ENCODE data around the gene DDX54.
"Not testable (repeated sequence)": the region's sequence is repeated elsewhere in the genome, so short reads cannot be mapped to it uniquely, and the experiment has no call there.

The DDX54 gene

DNA sequence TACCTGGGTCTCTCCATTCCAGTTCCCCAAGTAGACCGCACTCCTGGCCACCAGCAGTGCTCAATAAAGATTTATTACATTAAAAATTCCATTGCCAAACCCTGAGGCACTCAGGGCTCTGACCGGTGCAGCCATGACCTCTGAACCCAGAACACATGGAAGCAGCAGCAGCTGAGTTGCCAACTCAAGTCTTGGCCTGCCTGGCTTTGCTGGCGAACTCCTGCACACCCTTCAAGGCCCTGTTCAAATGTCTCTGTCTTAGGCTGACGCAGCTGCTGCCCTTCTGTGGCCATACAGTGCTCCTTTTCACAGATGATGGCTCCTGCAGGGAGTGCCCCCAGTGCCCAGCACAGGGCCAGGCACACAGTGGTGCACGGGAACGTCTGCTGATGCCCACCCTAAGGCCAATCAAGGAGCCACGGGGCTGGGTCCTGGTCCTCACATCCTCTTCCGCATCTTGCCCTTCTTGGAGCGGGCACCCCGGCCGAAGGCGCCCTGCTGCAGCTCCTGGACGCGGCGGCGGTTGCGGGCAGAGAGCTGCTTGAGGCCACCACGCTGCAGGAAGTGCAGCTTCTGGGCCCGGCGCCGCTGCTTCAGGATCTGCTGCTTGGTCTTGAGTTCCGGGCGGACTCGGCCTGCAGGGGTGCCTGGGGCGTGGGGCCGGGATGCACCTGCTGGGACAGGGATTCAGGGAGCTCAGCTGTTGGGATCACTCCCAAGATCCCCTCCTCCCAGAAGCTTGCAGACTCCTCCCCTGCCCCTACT is 26.7 kb downstream of the DDX54 start:
- DNase-seq = no peak

DNA sequence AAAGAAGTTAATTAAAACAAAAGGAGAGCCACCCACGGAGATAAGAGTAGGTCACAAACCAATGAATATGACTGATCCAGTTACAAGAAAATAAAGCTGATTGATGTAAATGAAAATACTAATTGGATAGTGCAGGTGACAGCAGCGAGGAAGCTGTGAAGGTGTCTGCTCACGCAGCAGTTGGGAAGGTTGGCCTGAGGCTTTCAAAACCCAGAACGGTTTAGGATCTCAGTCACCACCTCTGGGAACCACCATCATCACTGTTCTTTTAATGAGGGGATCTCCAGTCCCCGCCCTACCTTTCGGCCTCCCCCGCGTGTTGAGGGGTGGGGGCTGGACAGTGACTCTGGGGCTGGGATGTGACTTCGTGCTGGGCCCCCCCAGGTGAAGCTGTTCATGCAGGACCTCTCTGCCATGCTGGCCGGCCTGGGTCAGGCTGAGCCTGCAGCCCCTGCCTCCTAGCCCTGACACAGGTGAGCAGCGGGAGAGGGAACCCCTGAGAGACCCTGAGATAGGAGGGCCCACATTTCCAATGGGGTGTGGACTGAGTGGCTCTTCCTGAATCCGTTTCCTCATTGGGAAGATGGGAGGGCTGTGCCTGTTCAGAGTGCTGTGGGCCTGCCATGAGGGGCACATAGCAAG is 27.9 kb downstream of the DDX54 start:
- peak; percentile 56 for DNase-seq

DNA sequence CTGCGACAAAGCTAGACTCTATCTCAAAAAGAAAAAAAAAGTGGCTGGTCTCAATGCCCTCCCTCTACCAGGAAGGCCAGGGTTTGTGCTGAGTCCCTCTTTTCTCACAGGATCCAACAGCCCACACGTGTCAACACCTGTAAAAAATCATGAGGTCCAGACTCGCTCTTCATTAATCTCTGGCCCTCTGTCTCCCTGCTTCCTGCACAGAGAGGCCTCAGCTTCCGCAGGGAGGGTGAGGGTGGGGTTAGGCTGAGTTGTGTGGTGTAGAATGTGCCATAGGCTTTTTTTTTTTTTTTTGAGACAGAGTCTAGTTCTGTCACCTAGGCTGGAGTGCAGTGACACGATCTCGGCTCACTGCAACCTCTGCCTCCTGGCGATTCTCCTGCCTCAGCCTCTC is 29.6 kb downstream of the DDX54 start:
- no peak for DNase-seq

DNA sequence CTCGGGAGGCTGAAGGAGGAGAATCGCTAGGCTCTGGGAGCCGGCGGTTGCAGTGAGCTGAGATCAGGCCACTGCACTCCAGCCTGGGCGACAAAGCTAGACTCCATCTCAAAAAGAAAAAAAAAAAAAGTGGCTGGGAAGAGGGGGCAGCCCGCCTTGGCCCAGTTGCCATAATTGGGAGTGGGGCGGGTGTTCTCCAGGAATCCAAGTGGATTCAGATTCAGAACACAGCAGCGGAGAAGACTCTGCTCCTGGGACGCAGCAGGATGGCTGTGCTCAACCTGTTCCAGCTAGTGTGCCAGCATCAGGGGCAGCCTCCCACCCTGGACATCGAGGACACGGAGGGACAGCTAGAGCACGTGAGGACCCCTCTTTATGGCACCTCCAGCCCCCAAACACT is 30.2 kb downstream of the DDX54 start:
- no peak for DNase-seq

DNA sequence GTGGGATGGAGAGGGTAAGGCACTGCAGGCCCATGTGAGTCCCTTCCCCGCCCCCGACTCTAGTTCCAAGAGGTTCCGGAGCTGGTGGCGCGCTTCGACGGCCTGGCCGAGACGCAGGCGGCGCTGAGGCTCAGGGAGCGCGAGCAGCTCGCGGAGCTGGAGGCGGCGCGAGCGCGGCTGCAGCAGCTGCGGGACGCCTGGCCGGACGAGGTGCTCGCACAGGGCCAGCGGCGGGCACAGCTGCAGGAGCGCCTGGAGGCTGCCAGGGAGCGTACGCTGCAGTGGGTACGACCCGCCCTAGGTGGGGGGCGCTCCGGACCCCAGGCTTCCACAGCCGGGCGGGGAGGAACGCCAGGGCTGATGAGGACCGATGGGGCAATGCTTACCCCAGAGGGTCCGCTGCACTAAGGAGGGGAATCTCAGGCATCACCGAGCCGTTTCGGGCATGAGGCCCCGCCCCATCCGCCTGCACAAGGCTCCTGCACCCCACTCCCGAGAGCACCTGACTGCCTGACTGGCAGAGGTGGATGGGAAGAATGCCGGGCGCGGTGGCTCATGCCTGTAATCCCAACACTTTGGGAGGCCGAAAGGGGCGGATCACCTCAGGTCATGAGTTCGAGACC is 30.8 kb downstream of the DDX54 start:
- DNase-seq = peak; percentile 32

DNA sequence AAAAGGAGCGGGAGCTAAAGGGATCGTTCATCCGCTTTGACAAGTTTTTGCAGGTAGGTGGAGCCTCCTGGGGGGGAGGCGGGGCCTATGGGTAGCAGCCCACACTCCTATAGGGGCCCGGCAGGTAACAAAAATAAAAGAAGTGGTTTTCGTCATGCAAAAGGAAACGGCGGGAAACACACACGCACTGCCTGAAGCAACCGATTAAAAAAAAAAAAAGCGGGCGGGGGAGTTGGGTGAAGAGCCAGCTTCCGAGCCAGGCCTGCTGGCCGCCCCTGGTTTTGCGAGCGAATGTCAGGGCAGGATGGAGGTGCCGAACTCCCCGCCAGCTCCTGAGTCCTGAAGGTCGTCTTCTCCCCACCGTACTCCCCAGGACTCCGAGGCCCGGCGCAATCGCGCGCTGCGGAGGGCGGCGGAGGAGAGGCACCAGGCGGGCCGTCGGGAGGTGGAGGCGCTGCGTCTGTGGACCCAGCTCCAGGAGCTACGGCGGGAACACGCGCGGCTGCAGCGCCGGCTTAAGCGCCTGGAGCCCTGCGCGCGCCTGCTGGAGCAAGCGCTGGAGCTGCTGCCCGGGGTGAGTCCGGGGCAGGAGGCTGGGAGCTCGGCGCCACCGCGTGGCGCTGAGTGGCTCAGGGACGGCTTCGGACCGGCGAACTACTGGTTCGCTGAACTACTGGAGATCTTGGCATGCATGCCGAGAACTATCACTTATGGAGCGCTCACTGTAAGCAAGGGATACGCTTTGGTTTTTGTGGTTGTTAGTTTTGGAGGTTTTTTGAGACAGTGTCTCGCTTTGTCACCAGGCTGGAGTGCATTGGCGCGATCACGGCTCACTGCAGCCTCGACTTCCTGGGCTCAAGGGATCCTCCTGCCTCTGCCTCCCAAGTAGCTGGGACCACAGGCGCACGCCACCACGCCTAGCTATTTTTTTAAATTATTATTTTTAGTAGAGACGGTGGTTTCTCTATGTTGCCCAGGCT is 32.2 kb downstream of the DDX54 start:
- peak; percentile 85 for DNase-seq

DNA sequence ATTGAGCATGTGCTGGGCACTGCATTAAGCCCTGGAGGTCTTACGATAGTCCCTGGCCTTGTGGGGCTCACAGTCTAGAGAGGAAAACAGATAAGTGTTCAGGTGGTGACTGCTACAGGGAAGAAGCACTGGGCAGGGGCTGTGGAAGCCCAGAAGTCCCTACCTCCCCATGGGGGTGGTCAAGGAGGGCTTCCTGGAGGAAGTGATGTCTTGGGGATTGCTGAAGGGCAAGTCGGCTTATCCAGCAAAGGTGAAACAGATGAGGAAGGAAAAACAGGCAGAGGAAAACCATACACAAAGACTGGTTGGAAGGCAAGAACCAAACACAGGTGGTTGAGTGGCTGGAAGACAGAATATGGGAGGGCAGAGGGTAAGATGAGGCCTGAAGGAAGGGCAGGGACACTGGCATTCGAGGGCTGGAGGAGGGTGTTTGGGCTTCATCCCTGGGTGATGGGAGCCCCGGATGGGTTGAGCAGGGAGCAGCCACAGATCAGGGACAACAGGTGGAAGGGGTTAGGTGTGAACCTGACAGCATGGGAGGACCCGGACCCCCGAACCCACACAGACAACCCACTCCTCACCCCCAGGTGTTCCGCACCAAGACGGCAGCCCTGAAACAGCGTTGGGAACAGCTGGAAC is 33.0 kb downstream of the DDX54 start:
- no peak for DNase-seq

DNA sequence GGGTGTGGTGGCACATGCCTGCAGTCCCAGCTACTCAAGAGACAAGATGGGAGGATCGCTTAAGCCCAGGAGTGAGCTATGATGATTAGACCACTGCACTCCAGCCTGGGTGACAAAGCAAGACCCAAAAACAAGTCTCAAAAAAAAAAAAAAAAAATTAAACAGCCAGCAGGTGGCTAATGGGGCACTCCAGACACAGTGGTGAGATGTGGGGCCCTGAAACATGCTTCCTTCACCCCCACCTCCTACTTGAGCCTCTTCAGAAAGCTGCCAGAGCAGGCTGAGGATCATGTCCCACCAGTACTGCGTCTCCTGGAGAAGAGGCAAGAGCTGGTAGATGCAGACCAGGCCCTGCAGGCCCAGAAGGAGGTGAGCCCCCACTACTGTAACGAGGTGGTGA is 33.6 kb downstream of the DDX54 start:
- DNase-seq = no peak

DNA sequence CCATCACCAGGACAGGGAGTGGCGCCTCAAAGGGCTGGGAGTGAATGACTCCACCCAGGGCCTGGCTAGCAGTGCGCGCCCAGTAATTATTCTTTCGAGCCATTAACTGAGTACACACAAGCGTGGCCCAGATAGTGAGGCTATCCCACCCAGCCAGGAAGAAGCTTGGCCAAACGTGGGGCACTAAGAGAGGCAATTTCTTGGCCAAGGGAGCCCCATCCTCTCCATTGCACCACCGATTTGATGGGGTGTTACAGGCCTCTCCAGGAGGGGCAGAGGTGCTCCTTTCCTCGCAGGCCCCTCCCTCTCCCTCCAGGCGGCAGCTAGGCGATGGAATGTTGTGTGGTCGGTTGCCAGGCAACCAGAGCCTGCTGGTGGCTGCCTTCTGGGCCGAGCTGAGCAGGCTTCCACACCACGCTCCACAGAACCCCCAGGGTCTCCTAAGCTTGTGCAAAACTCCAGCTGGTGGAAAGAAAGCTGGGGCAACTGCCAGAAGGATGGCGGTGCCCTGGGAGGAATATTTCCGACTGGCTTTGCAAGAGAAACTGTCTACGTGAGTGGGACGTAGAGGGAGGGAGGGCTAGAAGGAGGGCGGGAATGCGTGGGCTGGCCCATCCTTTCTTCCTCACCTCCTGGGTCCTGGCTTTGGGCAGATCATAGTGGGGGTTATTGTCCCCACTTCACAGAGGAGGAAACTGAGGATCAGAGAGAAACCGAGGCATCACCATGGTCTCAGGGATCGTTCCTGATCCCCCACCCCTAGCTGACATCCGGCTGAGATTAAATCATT is 35.7 kb downstream of the DDX54 start, which contains the start of gene CFAP73:
Gene CFAP73, plus strand, starts transcription at position 364 of the 790 bp plus-strand sequence. Its CDS starts 134 bp downstream, at position 498.
- DNase-seq = peak; percentile 93

DNA sequence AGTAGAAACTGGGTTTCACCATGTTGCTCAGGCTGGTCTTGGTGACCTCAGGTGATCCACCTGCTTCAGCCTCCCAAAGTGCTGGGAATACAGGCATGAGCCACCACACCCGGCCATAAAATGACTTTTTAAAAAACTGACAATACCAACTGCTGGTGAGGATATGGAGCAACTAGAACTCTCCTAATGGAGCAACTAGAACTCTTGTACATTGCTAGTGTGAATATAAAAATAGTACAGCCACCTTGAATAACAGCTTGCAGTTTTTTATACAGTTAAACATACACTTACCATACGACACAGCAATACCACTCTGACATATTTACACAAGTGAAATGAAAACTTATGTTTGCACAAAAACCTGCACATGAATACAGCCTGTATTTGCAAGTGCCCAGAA is 38.3 kb downstream of the DDX54 start:
- no peak for DNase-seq

DNA sequence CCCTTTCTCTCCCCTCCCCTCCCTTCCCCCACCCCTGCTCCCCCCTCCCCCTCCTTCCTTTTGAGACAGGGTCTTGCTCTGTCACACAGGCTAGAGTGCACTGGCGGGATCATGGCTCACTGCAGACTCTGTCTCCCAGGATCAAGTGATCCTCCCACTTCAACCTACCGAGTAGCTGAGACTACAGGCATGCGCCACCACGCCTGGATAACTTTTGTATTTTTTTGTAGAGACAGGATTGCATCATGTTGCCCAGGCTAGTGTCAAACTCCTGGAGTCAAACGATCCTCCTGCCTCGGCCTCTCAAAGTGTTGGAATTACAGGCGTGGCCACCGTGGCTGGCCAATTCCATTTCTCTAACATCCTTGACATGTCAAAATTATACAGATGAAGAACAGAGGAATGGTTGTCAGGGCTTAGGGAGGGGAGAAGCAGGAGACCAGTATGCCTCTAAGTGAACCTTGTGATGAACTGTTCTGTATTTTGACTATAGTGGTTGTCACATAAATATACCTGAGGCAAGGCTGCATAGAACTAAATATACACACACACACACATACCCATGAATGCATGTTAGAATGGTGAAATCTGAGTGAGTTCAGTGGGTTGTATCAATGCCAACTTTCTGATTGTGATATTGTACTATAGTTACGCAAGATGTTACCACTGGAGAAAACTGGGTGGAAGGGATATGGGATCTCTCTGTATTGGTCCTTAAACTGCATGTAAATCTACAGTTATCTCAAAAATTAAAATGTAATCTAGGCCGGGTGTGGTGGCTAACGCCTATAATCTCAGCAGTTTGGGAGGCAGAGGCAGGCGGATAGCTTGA is 39.3 kb downstream of the DDX54 start:
- no peak for DNase-seq

DNA sequence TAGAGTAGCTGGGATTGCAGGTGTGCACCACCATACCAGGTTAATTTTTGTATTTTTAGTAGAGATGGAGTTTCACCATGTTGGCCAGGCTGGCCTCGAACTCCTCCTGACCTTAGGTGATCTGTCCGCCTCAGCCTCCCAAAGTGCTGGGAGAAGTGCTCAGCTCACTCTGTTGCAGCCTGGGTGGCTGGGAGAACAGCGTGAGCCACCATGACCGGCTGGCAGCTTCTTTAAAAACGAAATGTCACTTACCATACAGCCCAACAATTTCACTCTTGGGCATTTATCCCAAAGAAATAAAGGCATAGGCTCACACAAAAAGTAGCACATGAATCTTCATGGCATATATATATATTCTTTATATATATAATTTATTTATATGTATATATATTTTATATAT is 40.5 kb downstream of the DDX54 start:
- no peak for DNase-seq

DNA sequence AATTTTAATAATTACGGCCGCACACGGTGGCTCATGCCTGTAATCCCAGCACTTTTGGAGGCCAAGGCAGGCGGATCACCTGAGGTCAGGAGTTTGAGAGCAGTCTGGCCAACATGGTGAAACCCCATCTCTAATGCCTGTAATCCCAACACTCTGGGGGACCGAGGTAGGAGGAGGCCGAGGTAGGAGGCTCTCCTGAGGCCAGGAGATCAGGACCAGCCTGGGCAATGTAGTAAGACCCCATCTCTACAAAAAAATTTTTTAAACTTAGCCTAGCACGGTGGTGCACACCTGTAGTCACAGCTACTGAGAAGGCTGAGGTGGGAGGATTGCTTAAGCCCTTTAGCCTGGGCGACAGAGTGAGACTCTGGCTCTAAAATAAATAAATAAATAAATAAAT is 41.3 kb downstream of the DDX54 start:
- DNase-seq = no peak

DNA sequence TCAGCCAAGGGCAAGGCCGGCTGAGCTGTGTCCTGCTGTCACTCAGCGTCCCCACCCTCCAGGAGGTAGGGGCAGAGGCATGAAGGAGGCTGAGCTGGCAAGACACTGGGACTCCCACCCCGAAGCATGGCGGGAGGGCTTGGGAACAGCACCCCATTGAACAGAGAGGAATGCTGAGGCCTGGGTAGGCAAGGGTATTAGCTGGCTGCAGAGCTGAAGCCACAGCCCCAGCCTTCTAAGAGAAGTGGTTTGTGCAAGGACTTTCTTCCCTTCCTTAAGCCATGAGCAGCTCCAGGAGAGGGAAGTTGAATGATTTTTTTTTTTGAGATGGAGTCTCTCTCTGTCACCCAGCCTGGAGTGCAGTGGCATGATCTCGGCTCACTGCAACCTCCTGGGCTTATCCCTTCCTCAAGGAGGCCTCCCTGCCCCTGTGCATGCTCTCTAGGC is 42.4 kb downstream of the DDX54 start:
- no peak for DNase-seq

DNA sequence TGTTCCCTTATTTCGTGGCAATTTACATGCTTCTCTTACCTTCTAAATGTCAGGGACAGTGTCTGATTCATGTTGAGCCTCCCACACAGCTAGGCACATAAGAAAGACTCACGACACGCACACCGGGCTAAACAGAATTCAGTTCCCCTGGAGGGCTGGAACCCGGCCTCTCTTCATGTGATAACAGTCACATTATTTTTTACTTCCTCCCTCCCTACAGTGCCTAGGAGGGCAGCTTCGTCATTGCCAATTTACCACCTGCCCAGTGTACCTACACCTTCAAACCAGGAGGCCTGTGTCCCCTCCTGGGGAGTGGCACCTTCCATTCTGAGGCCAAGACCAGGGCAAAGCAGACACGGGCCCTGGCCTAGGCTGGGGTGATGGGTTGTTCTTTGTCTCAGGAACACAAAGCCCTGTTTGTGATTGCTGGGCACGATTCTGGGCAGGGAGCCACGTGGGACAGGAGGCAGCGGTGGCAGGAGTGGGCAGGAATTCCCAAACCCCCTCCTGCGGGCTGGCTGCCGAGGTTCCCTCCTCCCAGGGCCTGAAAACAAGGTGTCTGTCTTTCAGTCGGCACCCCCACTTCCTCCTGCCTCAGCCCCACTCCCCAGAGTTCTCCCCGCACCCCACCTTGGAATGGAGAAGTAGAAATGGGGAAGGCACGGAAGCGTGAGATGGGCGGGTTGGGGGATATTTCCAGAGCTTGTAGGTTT is 42.9 kb downstream of the DDX54 start:
- DNase-seq = no peak

DNA sequence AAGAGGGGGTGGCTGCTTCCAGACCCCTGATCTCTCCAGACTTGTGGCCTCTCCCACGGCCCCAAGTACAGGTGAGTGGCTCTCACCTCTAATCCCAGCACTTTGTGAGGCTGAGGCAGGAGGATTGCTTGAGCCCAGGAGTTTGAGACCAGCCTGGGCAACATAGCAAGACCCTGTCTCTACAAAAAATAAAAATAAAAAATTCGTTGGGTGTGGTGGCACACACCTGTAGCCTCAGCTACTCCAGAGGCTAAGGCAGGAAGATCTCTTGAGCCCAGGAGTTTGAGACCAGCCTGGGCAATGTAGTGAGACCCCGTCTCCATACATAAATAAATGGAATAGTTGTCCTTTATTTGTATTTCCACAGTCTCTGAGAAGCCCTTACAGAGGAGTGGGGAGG is 43.6 kb downstream of the DDX54 start:
- not testable (repeated sequence) for DNase-seq

DNA sequence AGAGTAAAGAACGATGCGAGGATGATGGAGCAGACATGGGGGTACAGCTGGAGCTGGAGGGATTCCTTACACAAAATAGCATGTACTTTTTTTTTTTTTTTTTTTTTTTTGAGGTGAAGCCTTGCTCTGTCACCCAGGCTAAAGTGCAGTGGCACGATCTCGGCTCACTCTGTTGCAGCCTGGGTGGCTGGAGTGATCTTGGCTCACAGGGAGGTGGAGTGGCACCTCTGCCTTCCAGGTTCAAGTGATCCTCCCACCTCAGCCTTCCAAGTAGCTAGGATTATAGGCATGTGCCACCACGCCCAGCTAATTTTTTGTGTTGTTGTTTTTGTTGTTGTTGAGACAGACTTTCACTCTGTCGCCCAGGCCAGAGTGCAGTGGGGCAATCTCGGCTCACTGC is 44.6 kb downstream of the DDX54 start:
- DNase-seq = no peak

DNA sequence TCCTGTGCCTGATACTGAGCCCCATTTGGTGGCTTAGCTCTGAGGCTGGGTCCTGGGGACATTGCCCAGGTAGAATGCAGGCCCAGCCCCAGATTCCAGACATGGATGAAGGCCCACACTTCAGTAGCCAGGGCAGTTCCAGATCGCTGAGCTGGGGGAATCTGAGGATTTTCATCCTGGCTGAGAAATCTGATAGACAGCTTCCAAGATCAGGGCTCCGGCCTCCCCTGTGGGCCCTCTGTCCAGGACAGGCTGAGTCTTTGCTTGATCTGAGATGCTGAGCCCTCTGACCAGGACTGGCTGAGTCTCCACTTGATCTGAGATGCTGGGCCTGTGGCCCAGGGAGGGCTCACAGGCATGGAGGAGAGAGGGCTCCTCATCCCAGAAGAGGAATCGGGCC is 46.5 kb downstream of the DDX54 start:
- no peak for DNase-seq

DNA sequence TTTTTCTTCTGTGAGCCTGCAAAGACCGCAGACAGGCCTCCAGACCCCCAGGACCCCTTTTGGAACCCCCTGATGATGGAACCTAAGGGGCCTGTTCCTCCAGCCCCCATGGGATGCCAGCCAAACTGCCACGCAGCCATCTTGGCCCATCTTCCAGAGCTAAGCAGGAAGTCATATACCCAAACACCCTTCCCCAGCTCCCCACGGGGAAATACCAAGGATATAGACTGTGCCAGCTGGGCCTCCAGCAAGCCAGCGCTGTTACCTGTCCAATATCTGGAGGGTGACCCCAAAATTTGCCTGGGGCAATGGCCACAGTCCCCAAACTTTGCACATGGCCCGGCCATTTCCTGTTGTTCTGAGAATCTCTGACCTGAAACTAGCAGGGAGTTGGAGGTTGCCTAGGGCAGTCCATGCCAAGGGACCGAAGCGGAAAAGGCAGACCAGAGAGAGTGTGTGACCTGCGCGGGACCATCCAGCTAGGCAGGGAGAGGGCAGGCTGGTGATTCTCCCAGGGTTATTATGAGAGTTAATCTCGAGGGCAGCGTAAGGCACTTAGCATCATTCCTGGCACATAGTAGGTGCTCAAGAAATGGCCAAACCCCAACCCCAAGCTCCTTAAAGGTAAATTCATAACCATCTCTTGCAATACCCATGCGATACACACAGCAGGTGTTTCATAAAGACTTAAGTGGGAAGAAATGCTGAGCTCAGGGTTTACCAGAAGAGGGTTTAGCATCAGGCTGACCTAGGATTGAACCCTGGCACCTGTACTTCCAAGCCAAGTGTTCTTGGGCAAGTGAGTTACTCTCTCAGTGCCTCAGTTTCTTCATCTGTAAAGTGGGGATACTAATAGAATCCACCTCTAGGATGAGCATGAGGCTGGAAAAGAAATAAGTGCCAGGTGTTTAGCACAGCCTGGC is 47.2 kb downstream of the DDX54 start:
- DNase-seq = no peak

Data from NCI-H82 (cell line).